Breast epithelium (tissue), 3 donors: ENCODE measurements around the gene CSMD2.

Experiments
- POLR2A ChIP-seq: fragments of 450-650 bp; IDR thresholded peaks from one replicate; pipeline ENCODE4 v1.6.1; 2016; ENCODE audit warnings: antibody characterized with exemption, mild to moderate bottlenecking, moderate library complexity
- TF ChIP-seq, protein P1 (sequence below), 3 donors: fragments of 450-650 bp; IDR thresholded peaks; one replicate each; pipeline ENCODE4 v1.5.1; 2016 to 2017; ENCODE audit warnings: antibody characterized with exemption in 3 of 3, mild to moderate bottlenecking in 3 of 3, moderate library complexity in 3 of 3

DNA sequence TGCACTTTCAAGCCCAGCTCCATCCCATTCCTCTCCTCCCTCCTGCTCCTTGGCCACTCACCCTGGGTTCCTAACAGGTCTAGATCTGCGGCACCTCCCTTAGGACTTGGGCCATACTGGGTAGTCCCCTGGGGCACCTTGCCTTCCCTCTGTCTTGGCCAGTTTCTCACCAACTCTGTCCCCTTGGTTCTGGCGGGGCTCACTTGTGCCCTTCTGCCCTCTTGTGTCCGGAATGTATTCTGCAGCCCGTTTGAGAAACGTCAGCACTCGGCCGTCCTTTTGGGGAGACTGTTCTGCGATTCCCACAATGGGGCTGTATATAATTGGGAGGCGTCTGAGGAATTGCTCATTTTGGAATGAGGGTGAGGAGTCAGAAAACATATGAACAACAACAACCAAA, 530.2 kb downstream of the CSMD2 start:
- TF ChIP-seq, protein P1, sequence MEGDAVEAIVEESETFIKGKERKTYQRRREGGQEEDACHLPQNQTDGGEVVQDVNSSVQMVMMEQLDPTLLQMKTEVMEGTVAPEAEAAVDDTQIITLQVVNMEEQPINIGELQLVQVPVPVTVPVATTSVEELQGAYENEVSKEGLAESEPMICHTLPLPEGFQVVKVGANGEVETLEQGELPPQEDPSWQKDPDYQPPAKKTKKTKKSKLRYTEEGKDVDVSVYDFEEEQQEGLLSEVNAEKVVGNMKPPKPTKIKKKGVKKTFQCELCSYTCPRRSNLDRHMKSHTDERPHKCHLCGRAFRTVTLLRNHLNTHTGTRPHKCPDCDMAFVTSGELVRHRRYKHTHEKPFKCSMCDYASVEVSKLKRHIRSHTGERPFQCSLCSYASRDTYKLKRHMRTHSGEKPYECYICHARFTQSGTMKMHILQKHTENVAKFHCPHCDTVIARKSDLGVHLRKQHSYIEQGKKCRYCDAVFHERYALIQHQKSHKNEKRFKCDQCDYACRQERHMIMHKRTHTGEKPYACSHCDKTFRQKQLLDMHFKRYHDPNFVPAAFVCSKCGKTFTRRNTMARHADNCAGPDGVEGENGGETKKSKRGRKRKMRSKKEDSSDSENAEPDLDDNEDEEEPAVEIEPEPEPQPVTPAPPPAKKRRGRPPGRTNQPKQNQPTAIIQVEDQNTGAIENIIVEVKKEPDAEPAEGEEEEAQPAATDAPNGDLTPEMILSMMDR (IDR thresholded peaks at IDR 0.05) = peak in 2 of 3 donors; percentile 46 to 51
- TF ChIP-seq POLR2A = no peak
